Measurements from ENCODE around the gene PSMB5.

PSMB5 gene

GRCh38 chr14:23055147-23055550 lies 20.4 kb upstream of the PSMB5 start:
- in situ Hi-C loops (cut with MboI; ENCODE audit: low pct_unique_long_range_greater_than_20kb, low sequenced_read_pairs, unreplicated experiment) = loop anchor here (10.0 kb wide), 1 partner anchor 80 kb away; no protein-coding TSS in a partner anchor
- TF ChIP-seq CTCF (IDR thresholded peaks at IDR 0.05; ENCODE audit: extremely low read depth, insufficient read depth, missing control alignments) = no peak
- no peak for DNase-seq (ENCODE audit: low spot score)

DNA sequence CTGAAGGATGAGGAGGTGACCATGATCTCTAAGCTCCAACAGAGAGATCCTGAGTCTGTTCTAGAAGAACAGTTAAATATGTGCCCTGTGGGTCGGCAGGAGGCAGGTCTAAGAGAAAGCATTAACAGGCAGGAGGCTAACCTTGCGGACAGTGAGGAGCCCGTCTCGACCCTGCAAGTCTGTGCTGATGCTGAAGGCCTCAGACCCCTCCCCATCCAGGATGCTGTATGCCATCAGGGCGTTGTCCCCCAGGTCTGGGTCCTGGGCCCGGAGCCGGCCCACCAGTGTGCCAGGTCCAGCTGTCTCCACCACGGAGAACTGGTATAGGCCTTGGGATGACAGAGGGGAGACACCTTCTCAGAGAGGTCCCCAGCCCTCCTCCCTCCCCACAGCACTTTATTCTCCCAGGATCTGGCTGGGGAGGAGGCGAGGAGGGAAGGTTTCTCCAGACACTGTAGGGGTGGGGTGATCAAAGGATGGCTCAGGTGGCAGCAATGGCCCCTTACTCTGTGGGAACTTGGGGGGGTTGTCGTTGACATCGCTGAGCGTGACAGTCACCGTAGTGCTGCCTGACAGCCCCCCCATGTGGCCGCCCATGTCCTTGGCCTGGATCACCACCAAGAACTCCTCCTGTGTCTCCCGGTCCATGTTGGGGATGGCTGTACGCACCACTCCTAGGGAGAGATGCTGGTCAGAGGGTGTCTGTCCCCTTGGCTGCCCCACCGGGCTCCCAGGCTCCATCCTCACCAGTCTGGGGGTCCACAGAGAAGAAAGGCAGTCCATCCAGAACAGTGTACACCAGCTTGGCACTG lies 19.5 kb upstream of the PSMB5 start:
- TF ChIP-seq CTCF (IDR thresholded peaks at IDR 0.05; ENCODE audit: extremely low read depth, insufficient read depth, missing control alignments) = peak; percentile 46
- DNase-seq (ENCODE audit: low spot score) = peak; percentile 62
- in situ Hi-C loops (cut with MboI; ENCODE audit: low pct_unique_long_range_greater_than_20kb, low sequenced_read_pairs, unreplicated experiment) = loop anchor here (10.0 kb wide), 1 partner anchor 79 kb away; no protein-coding TSS in a partner anchor

DNA sequence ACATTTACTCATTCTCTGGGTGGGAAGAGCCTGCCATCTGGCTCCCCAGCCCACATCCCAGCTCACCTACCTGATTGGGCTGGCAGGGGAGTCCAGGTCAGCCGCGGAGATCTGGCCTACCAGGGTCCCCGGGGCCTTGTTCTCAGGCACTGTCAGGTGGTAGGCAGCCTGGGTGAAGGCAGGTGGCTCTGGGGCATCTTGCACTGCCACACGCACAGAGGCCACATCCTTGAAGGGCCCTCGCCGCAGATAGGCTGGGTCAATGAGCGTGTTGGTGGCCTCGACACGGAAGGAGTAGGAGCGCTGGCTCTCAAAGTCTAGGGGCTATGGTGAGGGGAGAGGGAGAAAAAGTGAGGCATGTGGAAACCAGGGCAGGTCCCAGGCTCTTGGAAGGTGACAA lies 18.7 kb upstream of the PSMB5 start:
- in situ Hi-C loops (cut with MboI; ENCODE audit: low pct_unique_long_range_greater_than_20kb, low sequenced_read_pairs, unreplicated experiment) = loop anchor here (10.0 kb wide), 1 partner anchor 79 kb away; no protein-coding TSS in a partner anchor
- no peak for TF ChIP-seq CTCF (IDR thresholded peaks at IDR 0.05; ENCODE audit: extremely low read depth, insufficient read depth, missing control alignments)

GRCh38 chr14:23052671-23053070 lies 18.0 kb upstream of the PSMB5 start:
- in situ Hi-C loops (cut with MboI; ENCODE audit: low pct_unique_long_range_greater_than_20kb, low sequenced_read_pairs, unreplicated experiment) = loop anchor here (10.0 kb wide), 1 partner anchor 78 kb away; no protein-coding TSS in a partner anchor
- no peak for TF ChIP-seq CTCF (IDR thresholded peaks at IDR 0.05; ENCODE audit: extremely low read depth, insufficient read depth, missing control alignments)
- no peak for DNase-seq (ENCODE audit: low spot score)

More for the DNA sequence above, 18.7 kb upstream of the PSMB5 start:
- DNase-seq (ENCODE audit: low spot score) = no peak

DNA sequence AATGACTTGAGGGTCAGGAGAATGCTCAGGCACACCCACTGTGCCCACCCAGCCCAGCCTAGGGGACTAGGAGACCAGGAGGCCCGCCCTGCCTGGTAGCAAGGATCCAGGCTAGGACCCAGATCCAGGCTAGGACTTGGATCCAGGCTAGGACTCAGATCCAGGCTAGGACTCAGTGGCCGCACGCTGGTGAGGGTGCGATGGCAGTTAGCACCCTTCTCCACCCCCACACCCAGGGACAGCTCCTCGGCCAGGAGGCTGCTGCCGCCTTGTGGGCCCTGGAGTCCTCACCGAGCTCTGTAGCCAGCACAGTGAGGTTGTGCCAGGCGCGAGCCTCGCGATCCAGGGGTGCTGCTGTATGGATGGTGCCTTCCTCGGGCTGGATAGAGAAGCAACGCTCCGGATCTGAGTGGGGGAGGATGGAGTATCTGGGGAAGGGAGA lies 17.5 kb upstream of the PSMB5 start:
- no peak for DNase-seq (ENCODE audit: low spot score)
- TF ChIP-seq CTCF (IDR thresholded peaks at IDR 0.05; ENCODE audit: extremely low read depth, insufficient read depth, missing control alignments) = no peak
- in situ Hi-C loops (cut with MboI; ENCODE audit: low pct_unique_long_range_greater_than_20kb, low sequenced_read_pairs, unreplicated experiment) = loop anchor here (10.0 kb wide), 1 partner anchor 77 kb away; no protein-coding TSS in a partner anchor

- in situ Hi-C loops (cut with MboI; ENCODE audit: low pct_unique_long_range_greater_than_20kb, low sequenced_read_pairs, unreplicated experiment) = loop anchor here (10.0 kb wide), 1 partner anchor 77 kb away; no protein-coding TSS in a partner anchor
- no peak for DNase-seq (ENCODE audit: low spot score)
- no peak for TF ChIP-seq CTCF (IDR thresholded peaks at IDR 0.05; ENCODE audit: extremely low read depth, insufficient read depth, missing control alignments)
These were observed 16.7 kb upstream of the PSMB5 start for GRCh38 chr14:23051141-23052057.
